KMS-11 (cell line): ENCODE measurements around the gene VAMP5.

ENCODE experiments used
- H2AFZ ChIP-seq: fragments of 200-600 bp; sonication (generic); 2 replicates; pipeline ENCODE4 v1.6.1; 2016; ENCODE audit warnings: antibody characterized with exemption, mixed run types, low read depth
- H3K27ac ChIP-seq: fragments of 200-600 bp; sonication (generic); 2 replicates; pipeline ENCODE4 v1.6.1; 2016; ENCODE audit warnings: mild to moderate bottlenecking, mixed run types
- H3K27me3 ChIP-seq: fragments of 200-600 bp; sonication (generic); 2 replicates; pipeline ENCODE4 v1.6.1; 2017; ENCODE audit warnings: mild to moderate bottlenecking, low read depth, mixed run types, moderate library complexity; ENCODE audit not compliant: insufficient read depth
- H3K36me3 ChIP-seq: fragments of 200-600 bp; sonication (generic); 2 replicates; pipeline ENCODE4 v1.6.1; 2017; ENCODE audit warnings: mild to moderate bottlenecking, mixed run types; ENCODE audit not compliant: insufficient read depth
- H3K4me1 ChIP-seq: fragments of 200-600 bp; sonication (generic); 2 replicates; pipeline ENCODE4 v1.6.1; 2016; ENCODE audit warnings: mild to moderate bottlenecking, low read depth, mixed run types; ENCODE audit not compliant: poor library complexity, severe bottlenecking
- H3K4me2 ChIP-seq: fragments of 200-600 bp; sonication (generic); 2 replicates; pipeline ENCODE4 v1.7.0; 2016; ENCODE audit warnings: mild to moderate bottlenecking, mixed run types
- H3K4me3 ChIP-seq: fragments of 200-600 bp; sonication (generic); IDR thresholded peaks from 2 replicates; pipeline ENCODE4 v1.6.1; 2017; ENCODE audit warnings: low read depth, low read length, mixed read lengths; ENCODE audit not compliant: insufficient read depth
- H3K79me2 ChIP-seq: fragments of 200-600 bp; sonication (generic); 2 replicates; pipeline ENCODE4 v1.6.1; 2016; ENCODE audit warnings: low read depth, mixed run types; ENCODE audit not compliant: insufficient read depth
- H3K9ac ChIP-seq: fragments of 200-600 bp; sonication (generic); 2 replicates; pipeline ENCODE4 v1.6.1; 2016; ENCODE audit warnings: mild to moderate bottlenecking, mixed run types
- H4K20me1 ChIP-seq: fragments of 200-600 bp; sonication (generic); 2 replicates; pipeline ENCODE4 v1.6.1; 2016; ENCODE audit warnings: mild to moderate bottlenecking, mixed run types; ENCODE audit not compliant: insufficient read depth
- CTCF ChIP-seq: fragments of 200-600 bp; sonication (generic); conservative IDR thresholded peaks from 2 replicates; pipeline ENCODE4 v1.6.1; 2017; ENCODE audit warnings: low read depth, mild to moderate bottlenecking, antibody characterized with exemption, low read length, moderate library complexity, mixed read lengths

Gene VAMP5

DNA sequence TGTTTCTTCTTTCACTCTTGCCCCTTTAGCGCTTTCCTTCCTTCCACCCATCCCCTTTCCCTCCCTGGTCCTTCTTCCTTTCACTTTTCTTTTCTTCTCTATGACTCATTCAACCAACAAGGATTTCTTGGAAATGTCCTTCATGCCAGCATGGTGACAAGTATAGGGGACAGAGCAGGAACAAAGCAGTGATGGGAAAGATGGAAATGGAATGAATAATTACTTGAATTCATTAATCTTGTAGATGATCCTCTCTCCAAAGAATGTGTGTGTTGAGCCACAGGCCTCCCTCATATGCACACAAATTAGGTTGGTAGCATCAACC is 1.5 kb downstream of the VAMP5 start:
- peaks cover 6% of the 10 kb centered on the region; the same call in 1 of the 2 replicates for H3K27me3 ChIP-seq
- no peak overlapping the region for H3K9ac ChIP-seq
- no peak overlapping the region for H3K27ac ChIP-seq
- H3K4me2 ChIP-seq: no peak overlapping the region
- no peaks in the 10 kb centered on the region for H4K20me1 ChIP-seq
- H3K36me3 ChIP-seq: no peaks in the 10 kb centered on the region
- H2AFZ ChIP-seq: no peak overlapping the region
- H3K4me1 ChIP-seq: no peaks in the 10 kb centered on the region
- no peak for TF ChIP-seq CTCF
- no peaks in the 10 kb centered on the region for H3K79me2 ChIP-seq
- no peak overlapping the region for H3K4me3 ChIP-seq

DNA sequence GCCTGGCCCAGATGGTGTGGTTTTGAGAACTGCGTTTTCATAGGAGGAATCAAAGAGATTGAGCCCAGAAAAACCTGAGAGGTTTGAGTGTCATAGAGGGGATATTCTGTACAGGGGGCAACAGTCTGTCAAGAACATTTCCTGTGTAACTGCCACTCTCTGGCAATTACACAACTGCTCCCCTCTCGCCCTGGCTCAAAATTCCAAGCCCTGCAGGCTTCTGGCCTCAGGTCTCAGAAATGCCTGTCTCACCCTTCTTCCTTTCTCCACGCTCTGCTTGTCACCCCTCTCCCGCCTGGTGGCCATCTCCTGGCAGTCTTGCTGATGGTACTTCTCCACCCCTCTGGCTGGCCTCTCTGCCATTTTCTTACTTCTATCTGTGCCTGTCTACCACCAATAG is 4.0 kb downstream of the VAMP5 start:
- no peak overlapping the region for H2AFZ ChIP-seq
- no peaks in the 10 kb centered on the region for H3K4me1 ChIP-seq
- no peak for TF ChIP-seq CTCF
- no peak overlapping the region for H3K4me3 ChIP-seq
- H3K79me2 ChIP-seq: no peaks in the 10 kb centered on the region
- H3K27ac ChIP-seq: no peak overlapping the region
- H4K20me1 ChIP-seq: no peaks in the 10 kb centered on the region
- no peaks in the 10 kb centered on the region for H3K36me3 ChIP-seq
- no peaks in the 10 kb centered on the region for H3K27me3 ChIP-seq
- no peak overlapping the region for H3K9ac ChIP-seq
- no peak overlapping the region for H3K4me2 ChIP-seq

- TF ChIP-seq CTCF: no peak
- no peak overlapping the region for H3K27ac ChIP-seq
- no peak overlapping the region for H3K4me2 ChIP-seq
Observed at GRCh38 chr2:85588645-85589044, 4.4 kb downstream of the VAMP5 start.

GRCh38 chr2:85589181-85589580 is 5.0 kb downstream of the VAMP5 start:
- no peaks in the 10 kb centered on the region for H3K36me3 ChIP-seq
- no peak overlapping the region for H3K4me3 ChIP-seq
- no peak overlapping the region for H3K4me2 ChIP-seq
- H3K4me1 ChIP-seq: no peaks in the 10 kb centered on the region
- H3K27ac ChIP-seq: no peak overlapping the region
- no peak overlapping the region for H3K9ac ChIP-seq
- H3K27me3 ChIP-seq: no peaks in the 10 kb centered on the region
- H3K79me2 ChIP-seq: no peaks in the 10 kb centered on the region
- no peak for TF ChIP-seq CTCF
- no peak overlapping the region for H2AFZ ChIP-seq
- H4K20me1 ChIP-seq: no peaks in the 10 kb centered on the region

More at GRCh38 chr2:85588645-85589044, 4.4 kb downstream of the VAMP5 start:
- Histone ChIP-seq H3K36me3 (no peaks in the 10 kb centered on the region), H2AFZ (no peak overlapping the region), H3K79me2 (no peaks in the 10 kb centered on the region), H3K9ac (no peak overlapping the region), H4K20me1 (no peaks in the 10 kb centered on the region), H3K27me3 (no peaks in the 10 kb centered on the region), H3K4me1 (no peaks in the 10 kb centered on the region), H3K4me3 (no peak overlapping the region)
